Endodermal cell (in vitro differentiated cells): ENCODE results near the gene SCFD1. TPM values are rescaled to one million over a fixed set of nuclear protein-coding genes. Genes with fewer than 3 reads are reported as not detected.

Experiments used
- DNase-seq: peaks from one replicate; pipeline ENCODE4 v3.0.0-alpha.2; 2017
- H3K27ac ChIP-seq: 2 replicates; pipeline ENCODE4 v1.5.1; 2013; ENCODE audit warnings: mild to moderate bottlenecking, low read depth, low read length, moderate library complexity
- H3K27me3 ChIP-seq: 2 replicates; pipeline ENCODE4 v1.6.1; 2013; ENCODE audit warnings: mild to moderate bottlenecking, low read length, moderate library complexity; ENCODE audit not compliant: insufficient read depth, control insufficient read depth, poor library complexity, severe bottlenecking
- H3K36me3 ChIP-seq: 2 replicates; pipeline ENCODE4 v1.7.0; 2013; ENCODE audit warnings: mild to moderate bottlenecking, low read length, moderate library complexity; ENCODE audit not compliant: control insufficient read depth, insufficient read depth
- H3K4me1 ChIP-seq: one replicate; pipeline ENCODE4 v1.7.0; 2013; ENCODE audit warnings: low read length; ENCODE audit not compliant: control insufficient read depth, insufficient read depth
- H3K4me3 ChIP-seq: 2 replicates; pipeline ENCODE4 v1.5.1; 2013; ENCODE audit warnings: mild to moderate bottlenecking, low read length, moderate library complexity
- H3K9ac ChIP-seq: 2 replicates; pipeline ENCODE4 v1.6.1; 2013; ENCODE audit warnings: mild to moderate bottlenecking, low read length, moderate library complexity; ENCODE audit not compliant: poor library complexity, severe bottlenecking; ENCODE audit errors: extremely low read depth
- H3K9me3 ChIP-seq: 2 replicates; pipeline ENCODE4 v1.6.1; 2013; ENCODE audit warnings: mild to moderate bottlenecking, low read length, moderate library complexity; ENCODE audit not compliant: control insufficient read depth
- H3K27ac Mint-ChIP-seq: 2 replicates; pipeline ENCODE4 v1.8.0; 2020; ENCODE audit warnings: mixed read lengths
- H3K27me3 Mint-ChIP-seq: 2 replicates; pipeline ENCODE4 v1.8.0; 2021; ENCODE audit warnings: mild to moderate bottlenecking, mixed read lengths; ENCODE audit not compliant: insufficient read depth
- H3K36me3 Mint-ChIP-seq: 2 replicates; pipeline ENCODE4 v1.8.0; 2020; ENCODE audit warnings: low read depth, mixed read lengths
- H3K4me1 Mint-ChIP-seq: 2 replicates; pipeline ENCODE4 v1.8.0; 2020; ENCODE audit warnings: mixed read lengths
- H3K4me3 Mint-ChIP-seq: 2 replicates; pipeline ENCODE4 v1.8.0; 2020; ENCODE audit warnings: mild to moderate bottlenecking, moderate library complexity, mixed read lengths
- H3K9me3 Mint-ChIP-seq: 2 replicates; pipeline ENCODE4 v1.8.0; 2020; ENCODE audit warnings: mild to moderate bottlenecking, mixed read lengths
- WGBS, 2 experiments: methylation state at CpG; one replicate each; pipeline versions ENCODE4 v1.1.5 to v1.1.7; 2013; ENCODE audit warnings: missing lambda C conversion rate in 2 of 2, mixed read lengths in 1 of 2; ENCODE audit not compliant: insufficient coverage in 1 of 2, insufficient read length in 1 of 2; 5-methylcytosine and 5-hydroxymethylcytosine counted together
- total RNA-seq, 2 donors: library from RNA; stranded (reverse); fragmentation: NEBNext Ultra II Directional in 1 of 2; extraction: Animal tissue kit (Norgen Biotek cat#: 25700) in 1 of 2; gene quantifications; 2 replicates in 1 of 2; 3 replicates in 1 of 2; pipeline ENCODE4 v1.2.1, GENCODE V29; 2021
- TF ChIP-seq, protein P1 (sequence below): fragments of 200-600 bp; sonication (generic); conservative IDR thresholded peaks from 2 replicates; pipeline ENCODE4 v1.5.0; 2021; ENCODE audit warnings: antibody characterized with exemption, mild to moderate bottlenecking

The SCFD1 gene
- total RNA-seq, 2 donors from 2014 or later = 82.4 to 98.4 TPM

DNA sequence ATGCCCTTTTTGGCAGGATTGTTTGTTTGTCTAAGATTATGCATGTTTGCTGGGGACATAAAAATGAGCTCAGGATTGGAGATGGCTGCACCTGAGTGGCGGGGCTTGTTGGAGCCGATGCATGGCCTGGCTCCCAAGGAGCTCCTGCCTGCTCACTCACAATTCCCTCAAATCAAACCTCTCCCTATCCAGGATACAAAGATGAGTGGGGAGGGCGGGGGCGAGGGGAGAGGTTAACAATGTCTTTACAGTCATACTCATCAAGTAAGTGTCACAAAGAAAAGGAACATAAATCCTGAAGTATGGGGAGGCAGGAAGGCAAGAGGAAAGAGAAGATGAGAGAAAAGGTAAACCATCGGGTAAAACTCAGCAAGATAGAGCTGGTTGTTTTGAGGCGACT, 148.3 kb downstream of the SCFD1 start:
- Histone ChIP-seq H3K36me3 (no peaks in the 10 kb centered on the region), H3K4me1 (no peaks in the 10 kb centered on the region), H3K27me3 (no peaks in the 10 kb centered on the region), H3K9me3 (no peaks in the 10 kb centered on the region), H3K9ac (no peak overlapping the region), H3K4me3 (no peak overlapping the region), H3K27ac (no peak overlapping the region)
- peaks cover 9% of the 10 kb centered on the region for H3K4me1 Mint-ChIP-seq
- no peak overlapping the region for H3K4me3 Mint-ChIP-seq
- DNase-seq = no peak
- H3K27ac Mint-ChIP-seq = no peak overlapping the region
- no peaks in the 10 kb centered on the region for H3K27me3 Mint-ChIP-seq
- TF ChIP-seq, protein P1, sequence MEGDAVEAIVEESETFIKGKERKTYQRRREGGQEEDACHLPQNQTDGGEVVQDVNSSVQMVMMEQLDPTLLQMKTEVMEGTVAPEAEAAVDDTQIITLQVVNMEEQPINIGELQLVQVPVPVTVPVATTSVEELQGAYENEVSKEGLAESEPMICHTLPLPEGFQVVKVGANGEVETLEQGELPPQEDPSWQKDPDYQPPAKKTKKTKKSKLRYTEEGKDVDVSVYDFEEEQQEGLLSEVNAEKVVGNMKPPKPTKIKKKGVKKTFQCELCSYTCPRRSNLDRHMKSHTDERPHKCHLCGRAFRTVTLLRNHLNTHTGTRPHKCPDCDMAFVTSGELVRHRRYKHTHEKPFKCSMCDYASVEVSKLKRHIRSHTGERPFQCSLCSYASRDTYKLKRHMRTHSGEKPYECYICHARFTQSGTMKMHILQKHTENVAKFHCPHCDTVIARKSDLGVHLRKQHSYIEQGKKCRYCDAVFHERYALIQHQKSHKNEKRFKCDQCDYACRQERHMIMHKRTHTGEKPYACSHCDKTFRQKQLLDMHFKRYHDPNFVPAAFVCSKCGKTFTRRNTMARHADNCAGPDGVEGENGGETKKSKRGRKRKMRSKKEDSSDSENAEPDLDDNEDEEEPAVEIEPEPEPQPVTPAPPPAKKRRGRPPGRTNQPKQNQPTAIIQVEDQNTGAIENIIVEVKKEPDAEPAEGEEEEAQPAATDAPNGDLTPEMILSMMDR = no peak
- H3K9me3 Mint-ChIP-seq = no peaks in the 10 kb centered on the region
- H3K36me3 Mint-ChIP-seq = no peaks in the 10 kb centered on the region
- 99 to 100% methylated on average over 2 to 4 of the region's 6 CpGs for WGBS, 2 experiments

GRCh38 chr14:30771595-30771994, 149.5 kb downstream of the SCFD1 start:
- Histone ChIP-seq H3K27me3 (no peaks in the 10 kb centered on the region), H3K27ac (no peak overlapping the region), H3K4me1 (no peaks in the 10 kb centered on the region), H3K36me3 (no peaks in the 10 kb centered on the region), H3K9me3 (no peaks in the 10 kb centered on the region), H3K9ac (no peak overlapping the region), H3K4me3 (no peak overlapping the region)
- Mint-ChIP-seq H3K4me1 (peaks cover 10% of the 10 kb centered on the region), H3K27ac (no peak overlapping the region), H3K27me3 (no peaks in the 10 kb centered on the region), H3K4me3 (no peak overlapping the region), H3K36me3 (no peaks in the 10 kb centered on the region), H3K9me3 (no peaks in the 10 kb centered on the region)
- TF ChIP-seq, protein P1 = no peak
- WGBS, 2 experiments = 81 to 93% methylated on average over 5 of the region's 5 CpGs
- no peak for DNase-seq

DNA sequence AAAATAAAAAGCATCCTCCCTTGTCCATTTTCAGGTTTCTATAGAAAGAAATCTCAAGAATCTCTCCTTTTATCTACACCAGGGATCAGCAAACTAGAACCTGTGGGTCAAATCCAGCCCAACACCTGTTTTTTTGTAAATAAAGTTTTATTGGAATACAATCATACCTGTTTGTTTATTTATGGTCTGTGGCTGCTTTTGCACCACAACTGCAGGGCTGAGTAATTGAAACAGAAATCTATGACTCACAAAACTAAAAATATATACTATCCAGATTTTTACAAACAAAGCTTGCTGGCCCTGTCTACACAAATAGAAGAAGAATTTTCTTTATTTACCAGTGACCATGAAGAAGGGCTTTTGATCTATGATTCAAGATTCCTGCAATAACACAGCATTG, 157.1 kb downstream of the SCFD1 start:
- peaks cover 4% of the 10 kb centered on the region for H3K4me1 Mint-ChIP-seq
- H3K9me3 ChIP-seq = no peaks in the 10 kb centered on the region

More for the DNA sequence above, 157.1 kb downstream of the SCFD1 start:
- no peak overlapping the region for H3K9ac ChIP-seq
- TF ChIP-seq, protein P1 = no peak
- no peak for DNase-seq
- no peaks in the 10 kb centered on the region for H3K4me1 ChIP-seq
- H3K27me3 ChIP-seq = peaks cover 5% of the 10 kb centered on the region
- Mint-ChIP-seq H3K27ac (no peak overlapping the region), H3K36me3 (no peaks in the 10 kb centered on the region), H3K4me3 (no peak overlapping the region), H3K9me3 (no peaks in the 10 kb centered on the region), H3K27me3 (no peaks in the 10 kb centered on the region)
- H3K36me3 ChIP-seq = no peaks in the 10 kb centered on the region
- no peak overlapping the region for H3K4me3 ChIP-seq
- H3K27ac ChIP-seq = no peak overlapping the region

Other genes starting within 250 kb of the SCFD1 start
- 10 to 100 TPM; 44.8 to 80.1 TPM for gene G2E3, start 63.2 kb upstream of the SCFD1 start, total RNA-seq